PC-3 (cell line): ENCODE data around the gene BTBD2.

ENCODE experiments used
- EZH2phosphoT487 ChIP-seq: fragments of 300-600 bp; sonication (generic); IDR thresholded peaks from 2 replicates; pipeline ENCODE4 v1.6.1; 2018; ENCODE audit warnings: mild to moderate bottlenecking, antibody characterized with exemption, low read length, borderline replicate concordance
- TF ChIP-seq, protein P1 (sequence below): fragments of 300-600 bp; sonication (generic); conservative IDR thresholded peaks from 2 replicates; pipeline ENCODE4 v1.5.1; 2017; ENCODE audit warnings: antibody characterized with exemption, low read depth, mild to moderate bottlenecking, low read length

DNA sequence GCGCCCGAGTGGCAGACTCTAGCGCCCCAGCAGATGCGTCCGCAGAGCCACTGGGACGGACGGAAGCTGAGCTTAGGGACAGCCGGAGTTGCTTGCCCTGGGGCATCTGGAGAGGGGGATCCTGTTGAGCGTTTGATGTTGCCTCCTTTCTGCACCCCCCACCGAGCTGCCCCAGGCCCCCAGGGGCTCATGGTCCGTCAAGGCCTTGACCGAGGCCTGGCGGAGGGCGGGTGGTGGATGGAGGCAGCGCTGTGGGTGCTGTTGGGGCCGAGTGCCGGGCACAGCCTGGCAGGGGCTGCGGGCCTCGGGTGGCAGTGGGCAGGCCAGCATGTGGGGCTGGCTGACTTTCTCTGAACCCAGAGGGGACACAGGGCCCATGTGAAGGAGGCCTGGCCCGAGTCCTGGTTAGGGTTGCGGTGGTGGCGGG, 71.8 kb downstream of the BTBD2 start:
- TF ChIP-seq, protein P1, sequence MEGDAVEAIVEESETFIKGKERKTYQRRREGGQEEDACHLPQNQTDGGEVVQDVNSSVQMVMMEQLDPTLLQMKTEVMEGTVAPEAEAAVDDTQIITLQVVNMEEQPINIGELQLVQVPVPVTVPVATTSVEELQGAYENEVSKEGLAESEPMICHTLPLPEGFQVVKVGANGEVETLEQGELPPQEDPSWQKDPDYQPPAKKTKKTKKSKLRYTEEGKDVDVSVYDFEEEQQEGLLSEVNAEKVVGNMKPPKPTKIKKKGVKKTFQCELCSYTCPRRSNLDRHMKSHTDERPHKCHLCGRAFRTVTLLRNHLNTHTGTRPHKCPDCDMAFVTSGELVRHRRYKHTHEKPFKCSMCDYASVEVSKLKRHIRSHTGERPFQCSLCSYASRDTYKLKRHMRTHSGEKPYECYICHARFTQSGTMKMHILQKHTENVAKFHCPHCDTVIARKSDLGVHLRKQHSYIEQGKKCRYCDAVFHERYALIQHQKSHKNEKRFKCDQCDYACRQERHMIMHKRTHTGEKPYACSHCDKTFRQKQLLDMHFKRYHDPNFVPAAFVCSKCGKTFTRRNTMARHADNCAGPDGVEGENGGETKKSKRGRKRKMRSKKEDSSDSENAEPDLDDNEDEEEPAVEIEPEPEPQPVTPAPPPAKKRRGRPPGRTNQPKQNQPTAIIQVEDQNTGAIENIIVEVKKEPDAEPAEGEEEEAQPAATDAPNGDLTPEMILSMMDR, result no peak
- no peak for TF ChIP-seq EZH2phosphoT487
